ENCODE results near the gene MAP3K3.
A peak's percentile ranks its signal among the peaks of the same experiment; 100 is the strongest.

Gene MAP3K3

GRCh38 chr17:63688396-63689020 lies 66.3 kb downstream of the MAP3K3 start:
- TF ChIP-seq CTCF (IDR thresholded peaks at IDR 0.05; ENCODE audit: insufficient read depth, missing control alignments), result no peak
- DNase-seq (ENCODE audit: insufficient read length, low spot score), result no peak
- FAIRE-seq, result no peak

- FAIRE-seq, result no peak
Measured at GRCh38 chr17:63689479-63689878, 67.3 kb downstream of the MAP3K3 start.

GRCh38 chr17:63692195-63692816 lies 70.1 kb downstream of the MAP3K3 start:
- DNase-seq (ENCODE audit: insufficient read length, low spot score) (no peak), FAIRE-seq (no peak)
- TF ChIP-seq CTCF (IDR thresholded peaks at IDR 0.05; ENCODE audit: insufficient read depth, missing control alignments), result no peak

More at GRCh38 chr17:63689479-63689878, 67.3 kb downstream of the MAP3K3 start:
- TF ChIP-seq CTCF (IDR thresholded peaks at IDR 0.05; ENCODE audit: insufficient read depth, missing control alignments), result no peak
- no peak for DNase-seq (ENCODE audit: insufficient read length, low spot score)

- TF ChIP-seq CTCF (IDR thresholded peaks at IDR 0.05; ENCODE audit: insufficient read depth, missing control alignments), result no peak
- FAIRE-seq, result no peak
- no peak for DNase-seq (ENCODE audit: insufficient read length, low spot score)
Measured at GRCh38 chr17:63693411-63694113, 71.3 kb downstream of the MAP3K3 start.

GRCh38 chr17:63694229-63694949 lies 72.2 kb downstream of the MAP3K3 start:
- TF ChIP-seq CTCF (IDR thresholded peaks at IDR 0.05; ENCODE audit: insufficient read depth, missing control alignments), result no peak
- no peak for FAIRE-seq
- peak; percentile 59 for DNase-seq (ENCODE audit: insufficient read length, low spot score)

GRCh38 chr17:63694950-63695773 lies 72.9 kb downstream of the MAP3K3 start:
- DNase-seq (ENCODE audit: insufficient read length, low spot score) (no peak), FAIRE-seq (no peak)
- no peak for TF ChIP-seq CTCF (IDR thresholded peaks at IDR 0.05; ENCODE audit: insufficient read depth, missing control alignments)

All from D721Med (cell line).